Measurements from ENCODE around the gene TSPAN14.

DNA sequence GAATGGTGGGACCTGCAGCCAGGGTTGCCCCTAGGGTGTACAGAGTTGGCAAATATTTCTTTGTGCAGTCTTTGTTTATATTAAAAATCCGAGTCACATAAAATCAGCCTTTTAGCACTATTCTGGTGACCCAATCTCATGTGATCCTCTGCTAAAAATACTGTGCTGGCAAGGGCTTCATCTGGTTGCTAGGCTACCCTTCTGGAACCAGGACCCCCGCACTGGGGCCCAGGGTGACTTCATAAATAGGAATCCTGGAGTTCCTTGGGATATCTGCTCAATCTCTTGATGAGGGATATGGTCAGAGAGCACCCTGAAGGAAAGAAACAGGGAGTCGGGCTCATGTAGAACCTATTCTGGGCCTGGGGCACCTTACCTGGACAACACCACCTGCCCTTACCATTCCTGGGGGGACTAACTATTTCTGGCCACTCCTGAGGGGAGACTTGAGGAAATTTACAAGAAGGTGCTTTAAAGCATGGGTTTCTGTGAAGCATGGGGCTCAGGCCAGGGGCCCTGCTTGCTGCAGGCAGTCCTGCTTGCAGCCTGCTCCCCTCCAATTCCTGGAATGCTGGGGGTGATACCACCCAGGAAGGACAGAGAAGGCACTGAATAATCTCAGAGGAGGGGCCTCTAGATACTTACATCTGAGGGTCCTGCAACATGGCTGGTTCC lies 128.3 kb downstream of the TSPAN14 start:
- TF ChIP-seq, protein P1, sequence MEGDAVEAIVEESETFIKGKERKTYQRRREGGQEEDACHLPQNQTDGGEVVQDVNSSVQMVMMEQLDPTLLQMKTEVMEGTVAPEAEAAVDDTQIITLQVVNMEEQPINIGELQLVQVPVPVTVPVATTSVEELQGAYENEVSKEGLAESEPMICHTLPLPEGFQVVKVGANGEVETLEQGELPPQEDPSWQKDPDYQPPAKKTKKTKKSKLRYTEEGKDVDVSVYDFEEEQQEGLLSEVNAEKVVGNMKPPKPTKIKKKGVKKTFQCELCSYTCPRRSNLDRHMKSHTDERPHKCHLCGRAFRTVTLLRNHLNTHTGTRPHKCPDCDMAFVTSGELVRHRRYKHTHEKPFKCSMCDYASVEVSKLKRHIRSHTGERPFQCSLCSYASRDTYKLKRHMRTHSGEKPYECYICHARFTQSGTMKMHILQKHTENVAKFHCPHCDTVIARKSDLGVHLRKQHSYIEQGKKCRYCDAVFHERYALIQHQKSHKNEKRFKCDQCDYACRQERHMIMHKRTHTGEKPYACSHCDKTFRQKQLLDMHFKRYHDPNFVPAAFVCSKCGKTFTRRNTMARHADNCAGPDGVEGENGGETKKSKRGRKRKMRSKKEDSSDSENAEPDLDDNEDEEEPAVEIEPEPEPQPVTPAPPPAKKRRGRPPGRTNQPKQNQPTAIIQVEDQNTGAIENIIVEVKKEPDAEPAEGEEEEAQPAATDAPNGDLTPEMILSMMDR (IDR thresholded peaks at IDR 0.05): no peak
- TF ChIP-seq POLR2A (IDR thresholded peaks at IDR 0.05): no peak
